H9 (cell line): Measurements from ENCODE around the gene WRAP73. TPM values are rescaled to one million over a fixed set of nuclear protein-coding genes. Genes with fewer than 3 reads are reported as not detected.

Experiments used
- DNase-seq: peaks from one replicate; pipeline ENCODE4 v3.0.0-alpha.2; 2017
- H2AFZ ChIP-seq: one replicate; pipeline ENCODE4 v1.6.1; 2013; ENCODE audit warnings: mild to moderate bottlenecking, low read length, control low read depth, moderate library complexity
- H2AK5ac ChIP-seq: 2 replicates; pipeline ENCODE4 v1.6.1; 2013; ENCODE audit warnings: low read length, control low read depth, mixed read lengths; ENCODE audit not compliant: insufficient read length
- H2BK120ac ChIP-seq: one replicate; pipeline ENCODE4 v1.6.1; 2013; ENCODE audit warnings: low read depth, mild to moderate bottlenecking, low read length, control low read depth, inconsistent platforms; ENCODE audit not compliant: poor library complexity, severe bottlenecking
- H2BK12ac ChIP-seq: 2 replicates; pipeline ENCODE4 v1.6.1; 2013; ENCODE audit warnings: low read length, control low read depth, mixed read lengths, low read depth; ENCODE audit not compliant: insufficient read length
- H2BK15ac ChIP-seq: 2 replicates; pipeline ENCODE4 v1.6.1; 2013; ENCODE audit warnings: low read depth, low read length, control low read depth
- H2BK20ac ChIP-seq: one replicate; pipeline ENCODE4 v1.6.1; 2013; ENCODE audit warnings: low read depth, mild to moderate bottlenecking, low read length, control low read depth, inconsistent platforms; ENCODE audit not compliant: poor library complexity, severe bottlenecking
- H2BK5ac ChIP-seq: 2 replicates; pipeline ENCODE4 v1.6.1; 2013; ENCODE audit warnings: low read length, control low read depth, mixed read lengths; ENCODE audit not compliant: insufficient read length
- H3K14ac ChIP-seq: 2 replicates; pipeline ENCODE4 v1.6.1; 2013; ENCODE audit warnings: low read length, control low read depth; ENCODE audit not compliant: insufficient read depth
- H3K18ac ChIP-seq: 2 replicates; pipeline ENCODE4 v1.6.1; 2013; ENCODE audit warnings: low read depth, mild to moderate bottlenecking, mixed read lengths, low read length, control low read depth; ENCODE audit not compliant: insufficient read length
- H3K23ac ChIP-seq: 2 replicates; pipeline ENCODE4 v1.6.1; 2013; ENCODE audit warnings: low read length, control low read depth, mixed read lengths, low read depth; ENCODE audit not compliant: insufficient read length
- H3K23me2 ChIP-seq: 2 replicates; pipeline ENCODE4 v1.6.1; 2013; ENCODE audit warnings: low read depth, mild to moderate bottlenecking, mixed read lengths, low read length, control low read depth; ENCODE audit not compliant: insufficient read length, poor library complexity, severe bottlenecking
- H3K27ac ChIP-seq: 2 replicates; pipeline ENCODE4 v1.5.1; 2013; ENCODE audit warnings: low read length, control low read depth, mixed read lengths, low read depth; ENCODE audit not compliant: insufficient read length
- H3K27me3 ChIP-seq: 2 replicates; pipeline ENCODE4 v1.6.1; 2013; ENCODE audit warnings: low read length, control low read depth, inconsistent platforms; ENCODE audit not compliant: insufficient read depth
- H3K4ac ChIP-seq: 2 replicates; pipeline ENCODE4 v1.6.1; 2013; ENCODE audit warnings: low read depth, mild to moderate bottlenecking, control low read depth, inconsistent platforms, low read length, moderate library complexity
- H3K4me1 ChIP-seq: 2 replicates; pipeline ENCODE4 v1.6.1; 2013; ENCODE audit warnings: low read length, control low read depth, inconsistent platforms; ENCODE audit not compliant: insufficient read depth
- H3K4me2 ChIP-seq: 2 replicates; pipeline ENCODE4 v1.6.1; 2013; ENCODE audit warnings: low read length, control low read depth, mixed read lengths; ENCODE audit not compliant: insufficient read length, insufficient read depth
- H3K56ac ChIP-seq: 2 replicates; pipeline ENCODE4 v1.6.1; 2013; ENCODE audit warnings: low read depth, mild to moderate bottlenecking, mixed read lengths, low read length, control low read depth; ENCODE audit not compliant: insufficient read length
- H3K79me1 ChIP-seq: 2 replicates; pipeline ENCODE4 v1.6.1; 2013; ENCODE audit warnings: low read depth, mild to moderate bottlenecking, moderate library complexity, low read length, control low read depth, inconsistent platforms; ENCODE audit not compliant: insufficient read depth, poor library complexity, severe bottlenecking
- H3K79me2 ChIP-seq: 2 replicates; pipeline ENCODE4 v1.6.1; 2013; ENCODE audit warnings: low read length, control low read depth, inconsistent platforms; ENCODE audit not compliant: insufficient read depth
- H3K9ac ChIP-seq: 2 replicates; pipeline ENCODE4 v1.6.1; 2013; ENCODE audit warnings: low read length, control low read depth, mixed read lengths; ENCODE audit not compliant: insufficient read length; ENCODE audit errors: extremely low read depth
- H3K9me3 ChIP-seq: one replicate; pipeline ENCODE4 v1.6.1; 2013; ENCODE audit warnings: low read depth, low read length, inconsistent platforms; ENCODE audit not compliant: control insufficient read depth
- H3T11ph ChIP-seq: one replicate; pipeline ENCODE4 v1.6.1; 2013; ENCODE audit warnings: mild to moderate bottlenecking, low read length, control low read depth, inconsistent platforms
- H4K20me1 ChIP-seq: one replicate; pipeline ENCODE4 v1.6.1; 2013; ENCODE audit not compliant: control insufficient read depth, insufficient read length, insufficient read depth
- H4K5ac ChIP-seq: 2 replicates; pipeline ENCODE4 v1.6.1; 2013; ENCODE audit warnings: low read depth, mild to moderate bottlenecking, mixed read lengths, low read length, control low read depth; ENCODE audit not compliant: insufficient read length
- H4K8ac ChIP-seq: replicated peaks from 2 replicates; pipeline ENCODE4 v1.6.1; 2013; ENCODE audit warnings: low read length, control low read depth, mixed read lengths, low read depth; ENCODE audit not compliant: insufficient read length
- H4K91ac ChIP-seq: 2 replicates; pipeline ENCODE4 v1.6.1; 2013; ENCODE audit warnings: low read depth, mild to moderate bottlenecking, moderate library complexity, mixed read lengths, low read length, control low read depth; ENCODE audit not compliant: insufficient read length
- H3K27ac Mint-ChIP-seq, 3 experiments: 2 replicates in 2 of 3; 3 replicates in 1 of 3; pipeline ENCODE4 v1.8.0; 2020 to 2021; ENCODE audit warnings: mixed read lengths in 3 of 3, mild to moderate bottlenecking in 1 of 3, moderate library complexity in 1 of 3
- H3K27me3 Mint-ChIP-seq: 2 replicates; pipeline ENCODE4 v1.8.0; 2021; ENCODE audit warnings: low read depth, mild to moderate bottlenecking, moderate library complexity, mixed read lengths
- H3K36me3 Mint-ChIP-seq, 3 experiments: 2 replicates in 2 of 3; 3 replicates in 1 of 3; pipeline ENCODE4 v1.8.0; 2020 to 2021; ENCODE audit warnings: low read depth in 3 of 3, mixed read lengths in 3 of 3; ENCODE audit not compliant: insufficient read depth in 1 of 3
- H3K4me1 Mint-ChIP-seq, 2 experiments: 2 replicates each; pipeline ENCODE4 v1.8.0; 2020; ENCODE audit warnings: mixed read lengths in 2 of 2
- H3K4me3 Mint-ChIP-seq, 2 experiments: 2 replicates in 1 of 2; 3 replicates in 1 of 2; pipeline ENCODE4 v1.8.0; 2020 to 2021; ENCODE audit warnings: mild to moderate bottlenecking in 2 of 2, mixed read lengths in 2 of 2, moderate library complexity in 1 of 2
- H3K9me3 Mint-ChIP-seq, 2 experiments: 2 replicates in 1 of 2; 3 replicates in 1 of 2; pipeline ENCODE4 v1.8.0; 2020; ENCODE audit warnings: mild to moderate bottlenecking in 2 of 2, mixed read lengths in 2 of 2, moderate library complexity in 1 of 2
- CTCF ChIP-seq: fragments of 200-600 bp; sonication (generic); conservative IDR thresholded peaks from 3 replicates; pipeline ENCODE4 v1.8.0; 2021; ENCODE audit warnings: antibody characterized with exemption, mild to moderate bottlenecking
- WGBS: extraction: QIAGEN DNeasy Blood & Tissue Kit; methylation state at CpG from one replicate; pipeline ENCODE4 v1.1.7; 2013; ENCODE audit warnings: missing lambda C conversion rate, low lambda C conversion rate, mixed read lengths; ENCODE audit not compliant: insufficient read length; ENCODE audit errors: extremely low coverage; 5-methylcytosine and 5-hydroxymethylcytosine counted together
- total RNA-seq: library from RNA; stranded (reverse); gene quantifications from 2 replicates; pipeline ENCODE4 v1.2.1, GENCODE V29; 2021

WRAP73 gene
- total RNA-seq, 1 experiment from 2014 or later = 28.4 TPM

GRCh38 chr1:3691421-3692204 is 41.7 kb upstream of the WRAP73 start:
- Histone ChIP-seq H3K4me1 (peaks cover 8% of the 10 kb centered on the region; the same call in 1 of the 2 replicates), H3T11ph (no peak overlapping the region), H2BK20ac (no peak overlapping the region), H2BK120ac (no peak overlapping the region), H3K23ac (no peak overlapping the region), H4K5ac (no peak overlapping the region), H3K4me2 (no peak overlapping the region), H3K14ac (no peak overlapping the region; the same call in 1 of the 2 replicates), H3K56ac (no peak overlapping the region), H3K79me2 (no peaks in the 10 kb centered on the region), H3K9ac (no peak overlapping the region), H3K9me3 (no peaks in the 10 kb centered on the region), H4K20me1 (no peaks in the 10 kb centered on the region), H4K91ac (no peak overlapping the region), H3K4ac (no peak overlapping the region), H2BK12ac (no peak overlapping the region), H2BK5ac (no peak overlapping the region), H2BK15ac (no peak overlapping the region), H3K27me3 (no peaks in the 10 kb centered on the region; the same call in 1 of the 2 replicates), H3K27ac (no peak overlapping the region), H2AFZ (no peak overlapping the region), H4K8ac (peak overlapping the region; percentile 8), H2AK5ac (no peak overlapping the region), H3K23me2 (no peaks in the 10 kb centered on the region), H3K79me1 (no peaks in the 10 kb centered on the region), H3K18ac (no peak overlapping the region)
- no peak for TF ChIP-seq CTCF
- DNase-seq = no peak
- no peak overlapping the region for H3K4me3 Mint-ChIP-seq
- H3K36me3 Mint-ChIP-seq = peaks cover 0 to 2% (median 1%) of the 10 kb centered on the region in 3 experiments; a peak in 1 of 7 replicates
- peak overlapping the region in 1 of 3 experiments; percentile 5; a peak in 1 of 7 replicates for H3K27ac Mint-ChIP-seq
- H3K9me3 Mint-ChIP-seq = peaks cover 2 to 4% of the 10 kb centered on the region in 2 experiments; a peak in 4 of 5 replicates
- peaks cover 21 to 34% of the 10 kb centered on the region in 2 experiments for H3K4me1 Mint-ChIP-seq
- WGBS = no CpG with 5 or more reads among the region's 24 CpGs
- peaks cover 21% of the 10 kb centered on the region for H3K27me3 Mint-ChIP-seq
